Ishikawa (cell line): ENCODE measurements around the gene STEAP4.

Experiments used
- CEBPB ChIP-seq: IDR thresholded peaks from 2 replicates; pipeline ENCODE4 v1.6.1; 2012
- CREB1 ChIP-seq: IDR thresholded peaks from 2 replicates; pipeline ENCODE4 v1.6.1; 2012; ENCODE audit warnings: low read depth
- EGR1 ChIP-seq: IDR thresholded peaks from 2 replicates; pipeline ENCODE4 v1.6.1; 2012
- EP300 ChIP-seq: IDR thresholded peaks from 2 replicates; pipeline ENCODE4 v1.6.1; 2012; ENCODE audit warnings: borderline replicate concordance
- FOXM1 ChIP-seq: IDR thresholded peaks from 2 replicates; pipeline ENCODE4 v1.6.1; 2012; ENCODE audit warnings: low read depth, borderline replicate concordance
- NFIC ChIP-seq: IDR thresholded peaks from 2 replicates; pipeline ENCODE4 v1.6.1; 2012
- RAD21 ChIP-seq: IDR thresholded peaks from 2 replicates; pipeline ENCODE4 v1.6.1; 2012; ENCODE audit warnings: low read depth
- TAF1 ChIP-seq: IDR thresholded peaks from 2 replicates; pipeline ENCODE4 v1.6.1; 2012; ENCODE audit warnings: low read depth, mild to moderate bottlenecking
- TCF12 ChIP-seq: IDR thresholded peaks from 2 replicates; pipeline ENCODE4 v1.6.1; 2012; ENCODE audit warnings: low read depth
- TEAD4 ChIP-seq: IDR thresholded peaks from 2 replicates; pipeline ENCODE4 v1.6.1; 2012
- YY1 ChIP-seq: IDR thresholded peaks from 2 replicates; pipeline ENCODE4 v1.6.1; 2012; ENCODE audit warnings: low read depth
- ZBTB7A ChIP-seq: IDR thresholded peaks from 2 replicates; pipeline ENCODE4 v1.6.1; 2012; ENCODE audit warnings: low read depth
- TF ChIP-seq, protein P1 (sequence below): IDR thresholded peaks from 2 replicates; pipeline ENCODE4 v1.6.1; 2012; ENCODE audit warnings: low read depth, mild to moderate bottlenecking
- TF ChIP-seq, protein P2 (sequence below): IDR thresholded peaks from 2 replicates; pipeline ENCODE4 v1.6.1; 2012
- TF ChIP-seq, protein P3 (sequence below): IDR thresholded peaks from 2 replicates; pipeline ENCODE4 v1.6.1; 2012

STEAP4 gene

DNA sequence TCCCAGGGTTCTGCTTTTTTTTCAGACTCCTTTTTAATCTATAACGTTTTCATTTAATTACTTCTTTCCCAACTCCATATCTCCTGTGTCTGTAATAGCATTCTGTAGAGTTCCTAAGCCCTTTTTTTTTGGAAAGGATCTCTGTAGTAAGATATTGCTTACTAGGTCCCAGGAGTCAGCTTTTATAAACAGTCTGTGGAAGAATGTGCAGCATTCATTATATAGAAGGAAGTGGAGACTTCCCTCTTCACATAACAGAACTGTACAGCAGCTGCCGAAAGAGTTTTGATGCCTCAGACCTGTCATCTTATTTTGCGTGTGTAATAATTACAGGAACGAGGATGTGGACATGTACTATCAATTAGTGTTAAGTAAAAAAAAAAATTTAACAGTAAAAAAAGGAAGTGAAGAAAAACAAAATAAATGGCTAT is 7.4 kb upstream of the STEAP4 start:
- TF ChIP-seq CREB1 (no peak), NFIC (no peak), TEAD4 (no peak), TCF12 (no peak), EGR1 (no peak), YY1 (no peak), RAD21 (no peak), ZBTB7A (no peak), FOXM1 (no peak), EP300 (no peak), TAF1 (no peak), CEBPB (no peak)
- TF ChIP-seq, protein P1, sequence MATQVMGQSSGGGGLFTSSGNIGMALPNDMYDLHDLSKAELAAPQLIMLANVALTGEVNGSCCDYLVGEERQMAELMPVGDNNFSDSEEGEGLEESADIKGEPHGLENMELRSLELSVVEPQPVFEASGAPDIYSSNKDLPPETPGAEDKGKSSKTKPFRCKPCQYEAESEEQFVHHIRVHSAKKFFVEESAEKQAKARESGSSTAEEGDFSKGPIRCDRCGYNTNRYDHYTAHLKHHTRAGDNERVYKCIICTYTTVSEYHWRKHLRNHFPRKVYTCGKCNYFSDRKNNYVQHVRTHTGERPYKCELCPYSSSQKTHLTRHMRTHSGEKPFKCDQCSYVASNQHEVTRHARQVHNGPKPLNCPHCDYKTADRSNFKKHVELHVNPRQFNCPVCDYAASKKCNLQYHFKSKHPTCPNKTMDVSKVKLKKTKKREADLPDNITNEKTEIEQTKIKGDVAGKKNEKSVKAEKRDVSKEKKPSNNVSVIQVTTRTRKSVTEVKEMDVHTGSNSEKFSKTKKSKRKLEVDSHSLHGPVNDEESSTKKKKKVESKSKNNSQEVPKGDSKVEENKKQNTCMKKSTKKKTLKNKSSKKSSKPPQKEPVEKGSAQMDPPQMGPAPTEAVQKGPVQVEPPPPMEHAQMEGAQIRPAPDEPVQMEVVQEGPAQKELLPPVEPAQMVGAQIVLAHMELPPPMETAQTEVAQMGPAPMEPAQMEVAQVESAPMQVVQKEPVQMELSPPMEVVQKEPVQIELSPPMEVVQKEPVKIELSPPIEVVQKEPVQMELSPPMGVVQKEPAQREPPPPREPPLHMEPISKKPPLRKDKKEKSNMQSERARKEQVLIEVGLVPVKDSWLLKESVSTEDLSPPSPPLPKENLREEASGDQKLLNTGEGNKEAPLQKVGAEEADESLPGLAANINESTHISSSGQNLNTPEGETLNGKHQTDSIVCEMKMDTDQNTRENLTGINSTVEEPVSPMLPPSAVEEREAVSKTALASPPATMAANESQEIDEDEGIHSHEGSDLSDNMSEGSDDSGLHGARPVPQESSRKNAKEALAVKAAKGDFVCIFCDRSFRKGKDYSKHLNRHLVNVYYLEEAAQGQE = no peak
- TF ChIP-seq, protein P2, sequence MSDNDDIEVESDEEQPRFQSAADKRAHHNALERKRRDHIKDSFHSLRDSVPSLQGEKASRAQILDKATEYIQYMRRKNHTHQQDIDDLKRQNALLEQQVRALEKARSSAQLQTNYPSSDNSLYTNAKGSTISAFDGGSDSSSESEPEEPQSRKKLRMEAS = no peak
- TF ChIP-seq, protein P3, sequence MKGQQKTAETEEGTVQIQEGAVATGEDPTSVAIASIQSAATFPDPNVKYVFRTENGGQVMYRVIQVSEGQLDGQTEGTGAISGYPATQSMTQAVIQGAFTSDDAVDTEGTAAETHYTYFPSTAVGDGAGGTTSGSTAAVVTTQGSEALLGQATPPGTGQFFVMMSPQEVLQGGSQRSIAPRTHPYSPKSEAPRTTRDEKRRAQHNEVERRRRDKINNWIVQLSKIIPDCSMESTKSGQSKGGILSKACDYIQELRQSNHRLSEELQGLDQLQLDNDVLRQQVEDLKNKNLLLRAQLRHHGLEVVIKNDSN = no peak

DNA sequence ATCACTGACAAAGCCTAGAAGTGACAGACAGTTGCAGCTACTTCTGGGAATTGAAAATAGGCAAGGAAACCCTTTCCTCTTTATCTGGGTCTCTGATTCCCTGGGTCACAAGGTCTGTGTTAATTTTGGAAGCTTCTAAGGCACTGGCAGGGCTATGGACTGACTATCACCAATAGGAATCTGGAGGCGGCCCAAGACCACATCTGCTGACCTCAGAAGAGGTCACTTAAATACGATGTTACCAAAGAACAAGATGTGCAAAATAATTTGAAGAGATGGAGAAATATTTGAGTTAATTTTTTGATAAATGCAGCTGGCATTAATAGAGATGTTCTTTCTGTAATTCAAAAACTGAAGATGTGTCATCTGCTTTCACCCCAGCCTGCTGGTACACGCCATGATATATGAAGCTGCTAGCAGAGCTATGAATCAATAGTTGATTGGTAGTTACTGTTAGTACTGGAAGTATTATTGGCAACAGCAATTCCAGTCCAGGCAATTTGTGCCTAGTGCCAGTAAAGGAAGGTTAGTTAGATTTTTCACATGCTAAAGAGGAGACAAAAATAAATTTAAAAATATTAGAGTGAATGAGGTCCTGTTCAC is 5.5 kb upstream of the STEAP4 start:
- TF ChIP-seq, protein P1 = no peak
- no peak for TF ChIP-seq ZBTB7A
- TF ChIP-seq TEAD4 = no peak
- no peak for TF ChIP-seq EGR1
- TF ChIP-seq, protein P3 = no peak
- no peak for TF ChIP-seq TCF12
- TF ChIP-seq CREB1 = no peak
- no peak for TF ChIP-seq YY1
- TF ChIP-seq NFIC = no peak
- TF ChIP-seq FOXM1 = no peak
- TF ChIP-seq EP300 = no peak
- no peak for TF ChIP-seq RAD21
- TF ChIP-seq, protein P2 = no peak
- no peak for TF ChIP-seq TAF1
- TF ChIP-seq CEBPB = no peak

DNA sequence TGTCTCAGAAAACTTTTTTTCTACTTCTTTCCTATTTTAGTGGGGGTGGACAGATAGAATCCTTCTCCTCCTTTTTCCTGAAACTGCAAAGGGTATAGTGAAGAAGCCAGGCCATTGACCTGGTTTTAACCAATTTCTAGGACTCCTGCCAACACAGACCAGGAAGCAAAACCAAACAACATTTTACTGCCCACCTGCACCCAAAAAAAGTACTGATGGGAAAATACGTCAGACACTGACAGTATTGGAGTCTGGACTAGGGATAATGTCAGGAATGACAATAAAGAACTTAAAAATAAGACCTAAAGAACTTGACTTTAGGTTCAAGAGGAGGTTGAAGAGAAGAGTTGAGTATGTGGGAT is 5.0 kb upstream of the STEAP4 start:
- TF ChIP-seq FOXM1 = no peak
- no peak for TF ChIP-seq NFIC
- TF ChIP-seq CEBPB = no peak
- TF ChIP-seq, protein P2 = no peak

DNA sequence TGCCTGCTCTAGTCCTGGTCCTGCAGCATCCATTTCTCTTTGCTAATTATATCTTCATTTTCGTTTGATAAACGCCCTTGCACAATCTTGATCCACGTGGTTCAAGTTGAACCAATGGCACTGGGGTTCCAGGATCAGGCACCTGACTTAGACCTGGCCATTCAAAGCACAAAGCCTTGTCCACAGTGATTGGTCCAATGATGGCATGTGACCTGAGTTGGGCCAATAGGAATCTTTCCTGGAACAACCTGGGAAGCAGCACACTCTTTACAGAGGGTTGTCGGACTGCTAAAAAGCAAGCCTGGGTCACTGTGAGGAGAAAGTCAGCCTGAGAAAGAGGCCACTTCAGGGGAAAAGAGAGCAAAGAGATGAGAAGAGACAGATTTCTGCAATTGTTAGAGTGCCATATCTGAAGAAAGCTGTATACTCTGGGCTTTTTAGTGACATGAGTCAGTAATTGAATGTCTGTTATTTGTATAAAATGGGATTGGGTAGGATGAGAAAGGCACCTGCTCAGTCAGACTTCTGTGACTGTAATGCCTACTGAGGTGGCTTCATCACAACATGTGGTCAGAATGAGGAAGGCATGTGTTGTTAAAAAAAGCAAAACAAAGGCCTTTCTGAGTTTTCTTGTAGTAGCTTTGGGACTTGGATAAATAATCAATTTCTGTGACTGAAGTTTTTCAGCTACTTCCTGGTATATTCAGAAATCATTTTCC is 4.4 kb upstream of the STEAP4 start:
- TF ChIP-seq EGR1 = no peak
- no peak for TF ChIP-seq CREB1
- TF ChIP-seq, protein P3 = peak; percentile 44; the same call in 1 of the 2 replicates

DNA sequence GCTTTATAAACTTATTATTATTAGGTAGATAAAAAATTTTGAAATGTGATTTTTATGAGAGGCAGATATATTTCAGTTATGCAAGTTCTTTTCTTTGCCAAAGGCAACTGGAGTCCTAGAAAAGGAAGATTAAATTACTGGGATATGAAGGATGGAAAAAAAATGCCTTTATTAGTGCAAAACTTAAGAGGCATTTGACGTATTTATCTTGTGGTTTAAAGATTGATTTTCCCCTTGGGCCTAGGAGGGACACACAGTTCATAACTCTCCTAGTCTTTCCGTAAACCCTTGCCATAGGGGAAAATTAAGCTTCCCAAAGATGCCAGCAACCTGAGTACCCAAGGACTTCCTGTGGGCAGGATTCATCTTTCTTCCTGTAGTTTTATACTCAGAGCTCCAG is 3.1 kb upstream of the STEAP4 start:
- TF ChIP-seq, protein P3 = no peak
- no peak for TF ChIP-seq EGR1
- TF ChIP-seq RAD21 = no peak
- TF ChIP-seq TEAD4 = no peak
- TF ChIP-seq, protein P2 = no peak
- no peak for TF ChIP-seq TCF12
- TF ChIP-seq EP300 = no peak
- no peak for TF ChIP-seq ZBTB7A
- no peak for TF ChIP-seq FOXM1
- TF ChIP-seq NFIC = no peak
- TF ChIP-seq CREB1 = no peak
- TF ChIP-seq CEBPB = no peak
- TF ChIP-seq YY1 = no peak
- TF ChIP-seq, protein P1 = no peak
- no peak for TF ChIP-seq TAF1
